Esophagus muscularis mucosa (tissue), 4 donors: ENCODE data around the gene NXT1. TPM values are rescaled to one million over a fixed set of nuclear protein-coding genes. Genes with fewer than 3 reads are reported as not detected.

ENCODE experiments used
- DNase-seq: peaks from one replicate; pipeline ENCODE4 v3.0.0-alpha.2; 2017; ENCODE audit errors: extremely low spot score
- H3K27ac ChIP-seq, 4 donors: fragments of 200-600 bp; sonication (generic); replicated peaks in 1 of 4; 1 replicate in 3 of 4; 2 replicates in 1 of 4; pipeline ENCODE4 v1.5.1; 2016 to 2019; ENCODE audit warnings: mild to moderate bottlenecking in 1 of 4
- H3K27me3 ChIP-seq, 4 donors: fragments of 200-600 bp; sonication (generic); one replicate each; pipeline versions ENCODE4 v1.5.1 to v1.6.0; 2016 to 2019
- H3K36me3 ChIP-seq, 4 donors: fragments of 200-600 bp; sonication (generic); one replicate each; pipeline ENCODE4 v1.5.1; 2016 to 2019
- H3K4me1 ChIP-seq, 4 donors: fragments of 200-600 bp; sonication (generic); one replicate each; pipeline ENCODE4 v1.5.1; 2016 to 2019
- H3K4me3 ChIP-seq, 4 donors: fragments of 200-600 bp; sonication (generic); 1 replicate in 2 of 4; 2 replicates in 2 of 4; pipeline ENCODE4 v1.5.1; 2016 to 2019; ENCODE audit warnings: mild to moderate bottlenecking in 4 of 4, moderate library complexity in 1 of 4
- H3K9me3 ChIP-seq, 4 donors: fragments of 200-600 bp; sonication (generic); 1 replicate in 3 of 4; 2 replicates in 1 of 4; pipeline ENCODE4 v1.5.1; 2016 to 2019
- EP300 ChIP-seq: sonication (generic); formaldehyde crosslinking; IDR thresholded peaks from one replicate; pipeline ENCODE4 v1.6.1; 2017; ENCODE audit warnings: antibody characterized with exemption
- POLR2A ChIP-seq: fragments of 450-650 bp; IDR thresholded peaks from one replicate; pipeline ENCODE4 v1.6.1; 2017; ENCODE audit warnings: antibody characterized with exemption, moderate library complexity, mild to moderate bottlenecking, low read depth
- POLR2AphosphoS5 ChIP-seq, 2 donors: sonication (generic); formaldehyde crosslinking; IDR thresholded peaks; one replicate each; pipeline ENCODE4 v1.6.1; 2017; ENCODE audit warnings: antibody characterized with exemption in 2 of 2
- WGBS: methylation state at CpG from one replicate; pipeline ENCODE4 v1.1.5; 2018; 5-methylcytosine and 5-hydroxymethylcytosine counted together
- intact Hi-C: fragments of 100-400 bp; cut with DNase I; formaldehyde crosslinking; loops from one replicate; pipeline ENCODE4 v1.15.1; 2023
- total RNA-seq, 4 donors: library from RNA; depleted of rRNA; stranded (reverse); fragments of >200 nt; gene quantifications; one replicate each; pipeline versions ENCODE4 v1.1.0 to v1.2.1, GENCODE V29; 2016
- TF ChIP-seq, protein P1 (sequence below), 3 experiments: fragments of 200-600 bp in 2 of 3; fragments of 450-650 bp in 1 of 3; sonication (generic) in 2 of 3; IDR thresholded peaks; one replicate each; pipeline ENCODE4 v1.5.1; 2017 to 2019; ENCODE audit warnings: antibody characterized with exemption in 3 of 3, mild to moderate bottlenecking in 2 of 3, moderate library complexity in 1 of 3

The NXT1 gene
- total RNA-seq, 4 donors from 2014 or later = 19.5 to 59.0 (median 27.4) TPM

DNA sequence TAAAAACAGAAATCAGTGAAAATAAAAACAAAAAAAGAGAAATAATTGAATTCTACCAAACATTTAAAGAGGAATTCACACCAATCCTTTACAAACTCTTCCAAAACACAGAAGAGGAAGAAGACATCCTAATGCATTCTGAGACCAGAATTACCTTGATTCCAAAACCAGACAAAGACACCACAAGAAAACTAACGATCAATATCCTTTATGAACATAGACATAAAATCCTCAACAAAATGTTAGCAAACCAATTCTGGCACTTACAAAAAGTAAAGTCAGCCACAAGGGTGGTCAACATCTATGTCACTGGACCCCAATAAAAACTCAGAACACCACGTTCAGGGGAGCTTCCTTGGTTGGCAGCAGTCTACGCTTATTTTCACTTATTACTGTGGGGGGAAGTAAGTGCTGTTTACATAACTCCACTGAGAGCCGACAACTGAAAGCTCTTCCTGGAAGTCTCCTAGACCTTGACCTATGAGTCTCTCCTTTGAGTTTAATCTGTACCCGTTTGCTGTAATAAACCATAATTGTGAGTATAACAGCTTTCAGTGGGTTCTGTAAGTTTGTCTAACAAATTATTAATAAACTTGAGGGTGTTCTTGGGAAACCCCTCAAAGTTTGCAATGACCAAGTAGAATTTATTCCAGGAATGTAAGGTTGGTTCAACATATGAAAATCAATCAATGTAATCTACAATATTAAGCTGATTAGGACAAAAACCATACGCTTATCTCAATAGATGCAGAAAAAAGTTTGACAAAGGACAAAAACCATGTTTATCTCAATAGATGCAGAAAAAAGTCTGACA is 35.9 kb downstream of the NXT1 start:
- Histone ChIP-seq H3K36me3 (peaks cover 0 to 49% (median 27%) of the 10 kb centered on the region in 4 donors), H3K4me1 (peaks cover 0 to 8% (median 2%) of the 10 kb centered on the region in 4 donors), H3K27ac (no peak overlapping the region), H3K9me3 (no peaks in the 10 kb centered on the region), H3K27me3 (no peaks in the 10 kb centered on the region), H3K4me3 (no peak overlapping the region)
- DNase-seq = no peak
- 79% methylated on average over 6 of the region's 6 CpGs for WGBS
- intact Hi-C loops = no loop called here
- TF ChIP-seq POLR2AphosphoS5 (IDR thresholded peaks at IDR 0.05) (no peak), POLR2A (no peak), EP300 (no peak)
- TF ChIP-seq, protein P1, sequence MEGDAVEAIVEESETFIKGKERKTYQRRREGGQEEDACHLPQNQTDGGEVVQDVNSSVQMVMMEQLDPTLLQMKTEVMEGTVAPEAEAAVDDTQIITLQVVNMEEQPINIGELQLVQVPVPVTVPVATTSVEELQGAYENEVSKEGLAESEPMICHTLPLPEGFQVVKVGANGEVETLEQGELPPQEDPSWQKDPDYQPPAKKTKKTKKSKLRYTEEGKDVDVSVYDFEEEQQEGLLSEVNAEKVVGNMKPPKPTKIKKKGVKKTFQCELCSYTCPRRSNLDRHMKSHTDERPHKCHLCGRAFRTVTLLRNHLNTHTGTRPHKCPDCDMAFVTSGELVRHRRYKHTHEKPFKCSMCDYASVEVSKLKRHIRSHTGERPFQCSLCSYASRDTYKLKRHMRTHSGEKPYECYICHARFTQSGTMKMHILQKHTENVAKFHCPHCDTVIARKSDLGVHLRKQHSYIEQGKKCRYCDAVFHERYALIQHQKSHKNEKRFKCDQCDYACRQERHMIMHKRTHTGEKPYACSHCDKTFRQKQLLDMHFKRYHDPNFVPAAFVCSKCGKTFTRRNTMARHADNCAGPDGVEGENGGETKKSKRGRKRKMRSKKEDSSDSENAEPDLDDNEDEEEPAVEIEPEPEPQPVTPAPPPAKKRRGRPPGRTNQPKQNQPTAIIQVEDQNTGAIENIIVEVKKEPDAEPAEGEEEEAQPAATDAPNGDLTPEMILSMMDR (IDR thresholded peaks at IDR 0.05) = no peak

DNA sequence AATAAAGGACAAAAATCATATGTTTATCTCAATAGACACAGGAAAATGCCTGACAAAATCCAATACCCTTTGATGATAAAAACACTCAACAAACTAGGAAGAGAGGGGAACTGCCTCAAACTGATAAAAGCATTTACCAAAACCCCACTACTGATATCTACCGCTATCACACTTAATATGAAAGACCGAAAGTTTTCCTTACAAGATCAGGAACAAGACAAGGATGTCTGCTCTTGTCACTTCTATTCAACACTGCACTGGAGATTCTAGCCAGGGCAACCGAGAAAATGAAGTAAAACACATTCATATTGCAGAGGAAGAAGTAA is 36.5 kb downstream of the NXT1 start:
- Histone ChIP-seq H3K36me3 (peaks cover 0 to 54% (median 32%) of the 10 kb centered on the region in 4 donors), H3K27me3 (no peaks in the 10 kb centered on the region), H3K9me3 (no peaks in the 10 kb centered on the region), H3K27ac (no peak overlapping the region), H3K4me3 (no peak overlapping the region), H3K4me1 (peaks cover 0 to 8% (median 2%) of the 10 kb centered on the region in 4 donors)
- TF ChIP-seq, protein P1 (IDR thresholded peaks at IDR 0.05) = no peak
- TF ChIP-seq POLR2AphosphoS5 (IDR thresholded peaks at IDR 0.05) = no peak
- TF ChIP-seq POLR2A = no peak
- TF ChIP-seq EP300 = no peak
- DNase-seq = no peak
- intact Hi-C loops = no loop called here
- WGBS = 96% methylated on average over 3 of the region's 3 CpGs

DNA sequence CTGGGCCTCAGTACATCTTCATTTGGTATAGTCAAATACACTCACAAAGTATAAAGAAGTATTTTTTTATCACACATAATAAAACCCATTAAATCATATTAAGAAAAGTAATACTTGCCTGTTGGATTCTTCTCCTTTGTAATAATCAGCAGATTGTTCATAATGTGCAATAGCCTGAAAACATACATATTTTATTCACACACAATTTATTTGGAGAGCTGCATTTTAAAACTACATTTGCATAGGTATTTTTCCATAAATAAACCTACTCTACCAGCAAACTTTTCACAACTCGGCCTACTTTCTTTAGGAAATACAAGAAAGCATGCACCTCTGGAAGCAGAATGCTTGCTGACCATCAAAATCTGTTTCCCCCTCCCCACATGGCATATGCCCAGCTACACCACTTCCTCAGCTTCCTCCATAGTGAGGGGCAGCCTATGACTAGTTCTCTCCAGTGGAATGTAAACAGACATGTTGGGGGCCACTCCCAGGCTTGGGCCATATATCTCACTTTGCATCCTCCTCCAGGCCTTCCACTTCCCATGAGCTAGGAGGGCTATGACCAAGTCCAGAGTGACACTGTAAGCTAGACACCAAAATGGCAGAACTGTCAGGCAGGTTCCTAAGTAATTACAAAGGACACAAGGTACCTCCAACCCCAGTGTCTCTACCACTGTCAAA is 39.6 kb downstream of the NXT1 start:
- no peaks in the 10 kb centered on the region for H3K27me3 ChIP-seq
- no peak overlapping the region for H3K4me3 ChIP-seq
- H3K27ac ChIP-seq = no peak overlapping the region
- intact Hi-C loops = no loop called here
- peaks cover 22 to 73% (median 56%) of the 10 kb centered on the region in 4 donors for H3K36me3 ChIP-seq
- WGBS = 95% methylated on average over 1 of the region's 1 CpG
- peaks cover 0 to 6% (median under 1%) of the 10 kb centered on the region in 4 donors for H3K4me1 ChIP-seq
- TF ChIP-seq, protein P1 (IDR thresholded peaks at IDR 0.05) = no peak
- TF ChIP-seq POLR2AphosphoS5 (IDR thresholded peaks at IDR 0.05) (no peak), POLR2A (no peak), EP300 (no peak)
- DNase-seq = no peak
- no peaks in the 10 kb centered on the region for H3K9me3 ChIP-seq

DNA sequence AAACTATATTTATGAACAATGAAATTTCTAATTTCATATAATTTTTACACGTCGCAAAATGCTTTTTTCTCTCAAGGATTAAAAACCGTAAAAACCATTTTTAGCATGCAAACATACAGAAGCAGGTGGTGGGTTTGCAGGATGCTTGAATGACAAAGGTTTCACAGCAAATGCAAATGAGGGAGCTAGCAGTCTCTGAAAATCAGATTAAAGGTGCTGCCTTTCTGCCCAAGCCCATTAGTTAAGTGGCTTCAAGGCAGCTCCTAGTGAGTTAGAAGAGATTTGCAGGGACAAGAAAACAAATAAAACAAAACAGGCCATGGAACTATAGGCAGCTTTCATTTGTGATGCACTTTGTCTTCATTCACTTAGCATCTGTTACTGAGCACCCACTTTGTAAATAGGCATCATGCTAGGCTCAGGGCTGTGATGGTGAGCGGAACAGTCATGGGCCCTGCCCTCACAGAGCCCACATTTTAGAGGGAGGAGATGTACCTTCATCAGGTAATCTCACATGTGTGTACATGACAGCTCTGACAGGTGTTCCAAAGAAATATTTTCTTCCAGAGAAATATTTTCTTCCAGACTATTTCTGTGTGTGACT is 41.2 kb downstream of the NXT1 start:
- no peaks in the 10 kb centered on the region for H3K27me3 ChIP-seq
- intact Hi-C loops = no loop called here
- H3K36me3 ChIP-seq = peaks cover 22 to 77% (median 57%) of the 10 kb centered on the region in 4 donors
- no peaks in the 10 kb centered on the region for H3K9me3 ChIP-seq
- H3K4me1 ChIP-seq = peaks cover under 1 to 3% (median under 1%) of the 10 kb centered on the region in 4 donors
- WGBS = 91% methylated on average over 4 of the region's 4 CpGs
- TF ChIP-seq, protein P1 (IDR thresholded peaks at IDR 0.05) = no peak
- no peak for TF ChIP-seq POLR2AphosphoS5 (IDR thresholded peaks at IDR 0.05)
- TF ChIP-seq POLR2A = no peak
- TF ChIP-seq EP300 = no peak
- no peak for DNase-seq
- H3K27ac ChIP-seq = no peak overlapping the region
- no peak overlapping the region for H3K4me3 ChIP-seq
